Liver (tissue), 3 donors: Measurements from ENCODE around the gene GPR107.

Experiments used
- EGR1 ChIP-seq, 2 donors: IDR thresholded peaks; 2 replicates each; pipeline ENCODE4 v1.6.1; 2016 to 2018; ENCODE audit warnings: antibody characterized with exemption in 2 of 2, low read depth in 2 of 2
- FOXA1 ChIP-seq: IDR thresholded peaks from 2 replicates; pipeline ENCODE4 v1.6.1; 2016; ENCODE audit warnings: antibody characterized with exemption
- GABPA ChIP-seq, 2 donors: IDR thresholded peaks in 1 of 2; conservative IDR thresholded peaks in 1 of 2; 2 replicates each; pipeline ENCODE4 v1.6.1; 2016; ENCODE audit warnings: antibody characterized with exemption in 2 of 2, mild to moderate bottlenecking in 1 of 2, moderate library complexity in 1 of 2
- JUND ChIP-seq, 2 donors: IDR thresholded peaks; 2 replicates each; pipeline ENCODE4 v1.6.1; 2016; ENCODE audit warnings: antibody characterized with exemption in 2 of 2
- NR2F2 ChIP-seq: IDR thresholded peaks from 2 replicates; pipeline ENCODE4 v1.6.1; 2016; ENCODE audit warnings: antibody characterized with exemption
- RAD21 ChIP-seq, 2 donors: IDR thresholded peaks; 2 replicates each; pipeline ENCODE4 v1.6.1; 2016; ENCODE audit warnings: antibody characterized with exemption in 2 of 2, mild to moderate bottlenecking in 2 of 2
- RXRA ChIP-seq, 2 donors: IDR thresholded peaks; 2 replicates each; pipeline ENCODE4 v1.6.1; 2017 to 2018; ENCODE audit warnings: antibody characterized with exemption in 2 of 2, mild to moderate bottlenecking in 1 of 2
- TAF1 ChIP-seq: conservative IDR thresholded peaks from 2 replicates; pipeline ENCODE4 v1.6.1; 2016; ENCODE audit warnings: antibody characterized with exemption, mild to moderate bottlenecking
- YY1 ChIP-seq: IDR thresholded peaks from 2 replicates; pipeline ENCODE4 v1.6.1; 2016; ENCODE audit warnings: antibody characterized with exemption, mild to moderate bottlenecking
- TF ChIP-seq, protein P1 (sequence below): IDR thresholded peaks from 2 replicates; pipeline ENCODE4 v1.6.1; 2016; ENCODE audit warnings: antibody characterized with exemption
- TF ChIP-seq, protein P2 (sequence below): fragments of 150-350 bp; IDR thresholded peaks from 2 replicates; pipeline ENCODE4 v1.5.1; 2017; ENCODE audit warnings: improper control_type of control experiment, low read depth, low read length; ENCODE audit not compliant: missing input control
- TF ChIP-seq, protein P3 (sequence below): IDR thresholded peaks from 2 replicates; pipeline ENCODE4 v1.6.1; 2016; ENCODE audit warnings: antibody characterized with exemption
- TF ChIP-seq, protein P4 (sequence below): IDR thresholded peaks from 2 replicates; pipeline ENCODE4 v1.6.1; 2016; ENCODE audit warnings: antibody characterized with exemption, mild to moderate bottlenecking
- TF ChIP-seq, protein P5 (sequence below): IDR thresholded peaks from 2 replicates; pipeline ENCODE4 v1.6.1; 2016; ENCODE audit warnings: antibody characterized with exemption
- donor health status: healthy.
- donor health status: healthy.

DNA sequence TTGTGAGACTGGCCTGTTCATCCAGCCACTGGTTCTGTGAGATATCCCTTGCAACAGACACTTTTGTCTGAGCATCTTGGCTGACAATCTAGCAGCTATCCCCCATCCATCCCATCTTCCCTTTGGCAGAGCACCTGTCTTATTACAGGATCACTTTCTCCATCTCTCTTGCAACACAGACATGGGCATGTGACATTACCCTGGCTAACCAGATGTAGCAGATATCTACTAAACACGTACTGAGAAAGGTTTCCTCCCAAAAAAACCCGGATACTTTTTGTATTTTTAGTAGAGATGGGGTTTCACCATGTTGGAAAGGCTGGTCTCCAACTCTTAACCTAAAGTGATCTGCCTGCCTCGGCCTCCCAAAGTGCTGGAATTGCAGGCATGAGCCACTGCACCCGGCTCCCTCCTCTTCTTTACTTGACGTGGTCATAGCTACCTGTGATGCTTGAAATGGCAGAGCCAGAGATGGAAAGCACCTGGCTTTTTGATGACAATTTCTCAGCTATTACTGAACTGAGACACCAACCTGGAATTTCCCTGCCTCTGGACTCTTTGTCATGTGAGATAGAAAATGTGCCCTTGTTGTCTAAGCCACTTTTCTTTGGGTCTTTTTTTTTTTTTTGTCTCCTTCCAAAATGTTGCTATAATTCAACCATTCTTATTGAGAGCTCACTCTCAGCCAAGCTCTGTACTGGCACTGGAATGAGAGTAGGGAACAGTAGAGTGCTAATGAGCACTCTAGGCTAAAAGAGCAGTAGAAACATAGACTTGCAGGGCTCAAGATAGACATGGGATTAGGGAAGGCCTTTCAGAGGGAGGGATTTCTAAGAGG lies 43.3 kb upstream of the GPR107 start:
- no peak for TF ChIP-seq YY1
- TF ChIP-seq JUND (IDR thresholded peaks at IDR 0.05) = no peak
- TF ChIP-seq, protein P1, sequence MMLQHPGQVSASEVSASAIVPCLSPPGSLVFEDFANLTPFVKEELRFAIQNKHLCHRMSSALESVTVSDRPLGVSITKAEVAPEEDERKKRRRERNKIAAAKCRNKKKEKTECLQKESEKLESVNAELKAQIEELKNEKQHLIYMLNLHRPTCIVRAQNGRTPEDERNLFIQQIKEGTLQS = no peak
- TF ChIP-seq, protein P2, sequence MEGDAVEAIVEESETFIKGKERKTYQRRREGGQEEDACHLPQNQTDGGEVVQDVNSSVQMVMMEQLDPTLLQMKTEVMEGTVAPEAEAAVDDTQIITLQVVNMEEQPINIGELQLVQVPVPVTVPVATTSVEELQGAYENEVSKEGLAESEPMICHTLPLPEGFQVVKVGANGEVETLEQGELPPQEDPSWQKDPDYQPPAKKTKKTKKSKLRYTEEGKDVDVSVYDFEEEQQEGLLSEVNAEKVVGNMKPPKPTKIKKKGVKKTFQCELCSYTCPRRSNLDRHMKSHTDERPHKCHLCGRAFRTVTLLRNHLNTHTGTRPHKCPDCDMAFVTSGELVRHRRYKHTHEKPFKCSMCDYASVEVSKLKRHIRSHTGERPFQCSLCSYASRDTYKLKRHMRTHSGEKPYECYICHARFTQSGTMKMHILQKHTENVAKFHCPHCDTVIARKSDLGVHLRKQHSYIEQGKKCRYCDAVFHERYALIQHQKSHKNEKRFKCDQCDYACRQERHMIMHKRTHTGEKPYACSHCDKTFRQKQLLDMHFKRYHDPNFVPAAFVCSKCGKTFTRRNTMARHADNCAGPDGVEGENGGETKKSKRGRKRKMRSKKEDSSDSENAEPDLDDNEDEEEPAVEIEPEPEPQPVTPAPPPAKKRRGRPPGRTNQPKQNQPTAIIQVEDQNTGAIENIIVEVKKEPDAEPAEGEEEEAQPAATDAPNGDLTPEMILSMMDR = no peak
- TF ChIP-seq, protein P3, sequence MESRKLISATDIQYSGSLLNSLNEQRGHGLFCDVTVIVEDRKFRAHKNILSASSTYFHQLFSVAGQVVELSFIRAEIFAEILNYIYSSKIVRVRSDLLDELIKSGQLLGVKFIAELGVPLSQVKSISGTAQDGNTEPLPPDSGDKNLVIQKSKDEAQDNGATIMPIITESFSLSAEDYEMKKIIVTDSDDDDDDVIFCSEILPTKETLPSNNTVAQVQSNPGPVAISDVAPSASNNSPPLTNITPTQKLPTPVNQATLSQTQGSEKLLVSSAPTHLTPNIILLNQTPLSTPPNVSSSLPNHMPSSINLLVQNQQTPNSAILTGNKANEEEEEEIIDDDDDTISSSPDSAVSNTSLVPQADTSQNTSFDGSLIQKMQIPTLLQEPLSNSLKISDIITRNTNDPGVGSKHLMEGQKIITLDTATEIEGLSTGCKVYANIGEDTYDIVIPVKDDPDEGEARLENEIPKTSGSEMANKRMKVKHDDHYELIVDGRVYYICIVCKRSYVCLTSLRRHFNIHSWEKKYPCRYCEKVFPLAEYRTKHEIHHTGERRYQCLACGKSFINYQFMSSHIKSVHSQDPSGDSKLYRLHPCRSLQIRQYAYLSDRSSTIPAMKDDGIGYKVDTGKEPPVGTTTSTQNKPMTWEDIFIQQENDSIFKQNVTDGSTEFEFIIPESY = no peak
- no peak for TF ChIP-seq NR2F2
- no peak for TF ChIP-seq FOXA1
- TF ChIP-seq, protein P4, sequence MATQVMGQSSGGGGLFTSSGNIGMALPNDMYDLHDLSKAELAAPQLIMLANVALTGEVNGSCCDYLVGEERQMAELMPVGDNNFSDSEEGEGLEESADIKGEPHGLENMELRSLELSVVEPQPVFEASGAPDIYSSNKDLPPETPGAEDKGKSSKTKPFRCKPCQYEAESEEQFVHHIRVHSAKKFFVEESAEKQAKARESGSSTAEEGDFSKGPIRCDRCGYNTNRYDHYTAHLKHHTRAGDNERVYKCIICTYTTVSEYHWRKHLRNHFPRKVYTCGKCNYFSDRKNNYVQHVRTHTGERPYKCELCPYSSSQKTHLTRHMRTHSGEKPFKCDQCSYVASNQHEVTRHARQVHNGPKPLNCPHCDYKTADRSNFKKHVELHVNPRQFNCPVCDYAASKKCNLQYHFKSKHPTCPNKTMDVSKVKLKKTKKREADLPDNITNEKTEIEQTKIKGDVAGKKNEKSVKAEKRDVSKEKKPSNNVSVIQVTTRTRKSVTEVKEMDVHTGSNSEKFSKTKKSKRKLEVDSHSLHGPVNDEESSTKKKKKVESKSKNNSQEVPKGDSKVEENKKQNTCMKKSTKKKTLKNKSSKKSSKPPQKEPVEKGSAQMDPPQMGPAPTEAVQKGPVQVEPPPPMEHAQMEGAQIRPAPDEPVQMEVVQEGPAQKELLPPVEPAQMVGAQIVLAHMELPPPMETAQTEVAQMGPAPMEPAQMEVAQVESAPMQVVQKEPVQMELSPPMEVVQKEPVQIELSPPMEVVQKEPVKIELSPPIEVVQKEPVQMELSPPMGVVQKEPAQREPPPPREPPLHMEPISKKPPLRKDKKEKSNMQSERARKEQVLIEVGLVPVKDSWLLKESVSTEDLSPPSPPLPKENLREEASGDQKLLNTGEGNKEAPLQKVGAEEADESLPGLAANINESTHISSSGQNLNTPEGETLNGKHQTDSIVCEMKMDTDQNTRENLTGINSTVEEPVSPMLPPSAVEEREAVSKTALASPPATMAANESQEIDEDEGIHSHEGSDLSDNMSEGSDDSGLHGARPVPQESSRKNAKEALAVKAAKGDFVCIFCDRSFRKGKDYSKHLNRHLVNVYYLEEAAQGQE = no peak
- no peak for TF ChIP-seq GABPA (IDR thresholded peaks at IDR 0.05 in 1 of 2, conservative IDR thresholded peaks at IDR 0.05 in 1 of 2)
- TF ChIP-seq EGR1 (IDR thresholded peaks at IDR 0.05; ENCODE audit: low read depth in 2 of 2) = no peak
- TF ChIP-seq TAF1 = no peak
- TF ChIP-seq, protein P5, sequence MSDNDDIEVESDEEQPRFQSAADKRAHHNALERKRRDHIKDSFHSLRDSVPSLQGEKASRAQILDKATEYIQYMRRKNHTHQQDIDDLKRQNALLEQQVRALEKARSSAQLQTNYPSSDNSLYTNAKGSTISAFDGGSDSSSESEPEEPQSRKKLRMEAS = no peak
- no peak for TF ChIP-seq RXRA (IDR thresholded peaks at IDR 0.05)
- TF ChIP-seq RAD21 (IDR thresholded peaks at IDR 0.05) = no peak
